PC-3 (cell line): ENCODE data around the gene LTBR.

Source experiments
- EZH2 ChIP-seq: fragments of 300-600 bp; sonication (generic); IDR thresholded peaks from one replicate; pipeline ENCODE4 v1.6.1; 2017; ENCODE audit warnings: antibody characterized with exemption, mild to moderate bottlenecking, low read length; ENCODE audit not compliant: unreplicated experiment
- EZH2phosphoT487 ChIP-seq: fragments of 300-600 bp; sonication (generic); IDR thresholded peaks from 2 replicates; pipeline ENCODE4 v1.6.1; 2018; ENCODE audit warnings: mild to moderate bottlenecking, antibody characterized with exemption, low read length, borderline replicate concordance
- TF ChIP-seq, protein P1 (sequence below): fragments of 300-600 bp; sonication (generic); conservative IDR thresholded peaks from 2 replicates; pipeline ENCODE4 v1.5.1; 2017; ENCODE audit warnings: antibody characterized with exemption, low read depth, mild to moderate bottlenecking, low read length

- TF ChIP-seq, protein P1, sequence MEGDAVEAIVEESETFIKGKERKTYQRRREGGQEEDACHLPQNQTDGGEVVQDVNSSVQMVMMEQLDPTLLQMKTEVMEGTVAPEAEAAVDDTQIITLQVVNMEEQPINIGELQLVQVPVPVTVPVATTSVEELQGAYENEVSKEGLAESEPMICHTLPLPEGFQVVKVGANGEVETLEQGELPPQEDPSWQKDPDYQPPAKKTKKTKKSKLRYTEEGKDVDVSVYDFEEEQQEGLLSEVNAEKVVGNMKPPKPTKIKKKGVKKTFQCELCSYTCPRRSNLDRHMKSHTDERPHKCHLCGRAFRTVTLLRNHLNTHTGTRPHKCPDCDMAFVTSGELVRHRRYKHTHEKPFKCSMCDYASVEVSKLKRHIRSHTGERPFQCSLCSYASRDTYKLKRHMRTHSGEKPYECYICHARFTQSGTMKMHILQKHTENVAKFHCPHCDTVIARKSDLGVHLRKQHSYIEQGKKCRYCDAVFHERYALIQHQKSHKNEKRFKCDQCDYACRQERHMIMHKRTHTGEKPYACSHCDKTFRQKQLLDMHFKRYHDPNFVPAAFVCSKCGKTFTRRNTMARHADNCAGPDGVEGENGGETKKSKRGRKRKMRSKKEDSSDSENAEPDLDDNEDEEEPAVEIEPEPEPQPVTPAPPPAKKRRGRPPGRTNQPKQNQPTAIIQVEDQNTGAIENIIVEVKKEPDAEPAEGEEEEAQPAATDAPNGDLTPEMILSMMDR: no peak
- TF ChIP-seq EZH2: no peak
- TF ChIP-seq EZH2phosphoT487: no peak
These were observed 14.9 kb upstream of the LTBR start for GRCh38 chr12:6368906-6369525.
